A673 (cell line): ENCODE data around the gene ACAP1.

Experiments used
- EZH2 ChIP-seq: fragments of 200-600 bp; sonication (generic); IDR thresholded peaks from 2 replicates; pipeline ENCODE4 v1.6.1; 2017; ENCODE audit warnings: borderline replicate concordance, low read depth, mild to moderate bottlenecking, mixed read lengths, antibody characterized with exemption, low read length; ENCODE audit not compliant: poor library complexity, severe bottlenecking
- TF ChIP-seq, protein P1 (sequence below): fragments of 300-800, 200-600 bp; sonication (generic); conservative IDR thresholded peaks from 2 replicates; pipeline ENCODE4 v1.5.1; 2017; ENCODE audit warnings: low read depth, mild to moderate bottlenecking, antibody characterized with exemption, low read length, moderate library complexity, mixed read lengths

DNA sequence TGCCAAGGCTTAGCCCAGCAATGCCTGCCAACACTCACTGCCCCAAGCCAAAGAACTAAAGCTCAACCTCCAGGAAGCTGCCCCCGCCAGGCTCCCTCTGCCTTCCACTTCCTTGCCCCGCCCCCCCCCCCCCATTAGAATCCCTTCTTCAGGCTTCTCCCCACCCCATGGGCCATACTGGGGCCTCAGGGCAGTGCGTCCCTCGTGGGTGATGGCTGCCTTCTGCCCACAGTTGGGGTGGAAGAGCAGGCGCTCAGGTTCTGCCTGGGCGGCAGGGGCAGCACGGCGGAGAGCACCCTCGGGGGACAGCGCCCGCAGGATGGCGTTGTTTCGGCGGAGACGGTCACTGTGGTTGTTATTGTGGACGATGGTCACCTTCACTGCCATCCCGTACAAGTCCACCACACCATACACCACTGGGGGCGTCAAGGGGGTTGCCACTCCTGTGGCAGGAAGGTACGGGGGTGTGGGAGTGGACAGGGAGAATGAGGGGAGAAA, 11.2 kb upstream of the ACAP1 start:
- TF ChIP-seq, protein P1, sequence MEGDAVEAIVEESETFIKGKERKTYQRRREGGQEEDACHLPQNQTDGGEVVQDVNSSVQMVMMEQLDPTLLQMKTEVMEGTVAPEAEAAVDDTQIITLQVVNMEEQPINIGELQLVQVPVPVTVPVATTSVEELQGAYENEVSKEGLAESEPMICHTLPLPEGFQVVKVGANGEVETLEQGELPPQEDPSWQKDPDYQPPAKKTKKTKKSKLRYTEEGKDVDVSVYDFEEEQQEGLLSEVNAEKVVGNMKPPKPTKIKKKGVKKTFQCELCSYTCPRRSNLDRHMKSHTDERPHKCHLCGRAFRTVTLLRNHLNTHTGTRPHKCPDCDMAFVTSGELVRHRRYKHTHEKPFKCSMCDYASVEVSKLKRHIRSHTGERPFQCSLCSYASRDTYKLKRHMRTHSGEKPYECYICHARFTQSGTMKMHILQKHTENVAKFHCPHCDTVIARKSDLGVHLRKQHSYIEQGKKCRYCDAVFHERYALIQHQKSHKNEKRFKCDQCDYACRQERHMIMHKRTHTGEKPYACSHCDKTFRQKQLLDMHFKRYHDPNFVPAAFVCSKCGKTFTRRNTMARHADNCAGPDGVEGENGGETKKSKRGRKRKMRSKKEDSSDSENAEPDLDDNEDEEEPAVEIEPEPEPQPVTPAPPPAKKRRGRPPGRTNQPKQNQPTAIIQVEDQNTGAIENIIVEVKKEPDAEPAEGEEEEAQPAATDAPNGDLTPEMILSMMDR: no peak
- TF ChIP-seq EZH2: no peak
